Body of pancreas (tissue), 4 donors: ENCODE data around the gene ERAS. TPM values are rescaled to one million over a fixed set of nuclear protein-coding genes. Genes with fewer than 3 reads are reported as not detected.
A peak's percentile ranks its signal among the peaks of the same experiment; 100 is the strongest.
"Not testable (repeated sequence)": the region's sequence is repeated elsewhere in the genome, so short reads cannot be mapped to it uniquely, and the experiment has no call there.

ENCODE experiments used
- ATAC-seq: fragments of 150-250 bp; one replicate; pipeline ENCODE4 v1.9.1; 2016
- DNase-seq, 4 donors: peaks; one replicate each; pipeline ENCODE4 v3.0.0-alpha.2; 2019
- H3K27ac ChIP-seq, 4 donors: fragments of 200-600 bp; sonication (generic); 1 replicate in 3 of 4; 2 replicates in 1 of 4; pipeline versions ENCODE4 v1.5.1 to v1.6.1; 2016 to 2019; ENCODE audit warnings: mild to moderate bottlenecking in 1 of 4, mixed read lengths in 1 of 4, moderate library complexity in 1 of 4
- H3K27me3 ChIP-seq, 2 donors: fragments of 200-600 bp; sonication (generic); one replicate each; pipeline ENCODE4 v1.6.0; 2016; ENCODE audit warnings: mild to moderate bottlenecking in 1 of 2
- H3K36me3 ChIP-seq, 2 donors: fragments of 200-600 bp; sonication (generic); replicated peaks in 1 of 2; 2 replicates each; pipeline ENCODE4 v1.5.1; 2016; ENCODE audit warnings: low read depth in 2 of 2; ENCODE audit not compliant: insufficient read depth in 1 of 2
- H3K4me1 ChIP-seq: fragments of 200-600 bp; sonication (generic); one replicate; pipeline ENCODE4 v1.6.0; 2016
- H3K4me3 ChIP-seq, 2 donors: fragments of 200-600 bp; sonication (generic); 1 replicate in 1 of 2; 2 replicates in 1 of 2; pipeline ENCODE4 v1.5.1; 2016 to 2019
- H3K9me3 ChIP-seq, 3 donors: fragments of 200-600 bp; sonication (generic); 1 replicate in 2 of 3; 2 replicates in 1 of 3; pipeline ENCODE4 v1.5.1; 2016
- POLR2A ChIP-seq, 3 donors: fragments of 450-650 bp; IDR thresholded peaks; one replicate each; pipeline ENCODE4 v1.6.1; 2016; ENCODE audit warnings: antibody characterized with exemption in 3 of 3, mild to moderate bottlenecking in 2 of 3
- WGBS, 2 donors: methylation state at CpG; one replicate each; pipeline ENCODE4 v1.1.5; 2017; 5-methylcytosine and 5-hydroxymethylcytosine counted together
- intact Hi-C: fragments of 100-400 bp; cut with DNase I; formaldehyde crosslinking; loops from one replicate; pipeline ENCODE4 v1.15.1; 2023
- total RNA-seq, 2 donors: library from RNA; depleted of rRNA; stranded (reverse); fragments of >200 nt; gene quantifications; one replicate each; pipeline ENCODE4 v1.1.0, GENCODE V29; 2016
- TF ChIP-seq, protein P1 (sequence below), 7 experiments: fragments of 450-650 bp in 4 of 7; fragments of 200-600 bp in 3 of 7; sonication (generic) in 3 of 7; IDR thresholded peaks; one replicate each; pipeline ENCODE4 v1.5.1; 2016 to 2019; ENCODE audit warnings: antibody characterized with exemption in 7 of 7

Gene ERAS
- total RNA-seq, 2 donors from 2014 or later, result not detected

DNA sequence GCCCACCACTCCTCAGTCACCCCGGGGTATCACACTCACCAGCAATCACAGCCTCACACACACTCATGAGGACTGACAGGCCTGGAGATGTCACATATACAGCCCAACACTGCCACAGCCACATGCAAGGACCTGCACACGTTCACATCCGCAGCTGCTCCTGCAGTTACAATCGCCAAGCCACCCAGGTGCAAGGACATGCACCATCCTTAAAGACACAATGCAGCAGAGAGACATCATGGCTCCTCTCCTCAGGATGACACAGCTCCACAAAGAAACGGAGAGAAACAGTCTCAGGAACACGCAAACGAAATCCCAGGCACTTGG is 8.0 kb downstream of the ERAS start:
- ATAC-seq (no peak), DNase-seq (no peak)
- no peaks in the 10 kb centered on the region for H3K9me3 ChIP-seq
- intact Hi-C loops, result no loop called here
- no peak for TF ChIP-seq POLR2A (IDR thresholded peaks at IDR 0.05)
- TF ChIP-seq, protein P1, sequence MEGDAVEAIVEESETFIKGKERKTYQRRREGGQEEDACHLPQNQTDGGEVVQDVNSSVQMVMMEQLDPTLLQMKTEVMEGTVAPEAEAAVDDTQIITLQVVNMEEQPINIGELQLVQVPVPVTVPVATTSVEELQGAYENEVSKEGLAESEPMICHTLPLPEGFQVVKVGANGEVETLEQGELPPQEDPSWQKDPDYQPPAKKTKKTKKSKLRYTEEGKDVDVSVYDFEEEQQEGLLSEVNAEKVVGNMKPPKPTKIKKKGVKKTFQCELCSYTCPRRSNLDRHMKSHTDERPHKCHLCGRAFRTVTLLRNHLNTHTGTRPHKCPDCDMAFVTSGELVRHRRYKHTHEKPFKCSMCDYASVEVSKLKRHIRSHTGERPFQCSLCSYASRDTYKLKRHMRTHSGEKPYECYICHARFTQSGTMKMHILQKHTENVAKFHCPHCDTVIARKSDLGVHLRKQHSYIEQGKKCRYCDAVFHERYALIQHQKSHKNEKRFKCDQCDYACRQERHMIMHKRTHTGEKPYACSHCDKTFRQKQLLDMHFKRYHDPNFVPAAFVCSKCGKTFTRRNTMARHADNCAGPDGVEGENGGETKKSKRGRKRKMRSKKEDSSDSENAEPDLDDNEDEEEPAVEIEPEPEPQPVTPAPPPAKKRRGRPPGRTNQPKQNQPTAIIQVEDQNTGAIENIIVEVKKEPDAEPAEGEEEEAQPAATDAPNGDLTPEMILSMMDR (IDR thresholded peaks at IDR 0.05), result no peak
- no peaks in the 10 kb centered on the region for H3K27me3 ChIP-seq
- H3K4me1 ChIP-seq, result no peaks in the 10 kb centered on the region
- no peak overlapping the region for H3K27ac ChIP-seq
- no peaks in the 10 kb centered on the region for H3K36me3 ChIP-seq
- no peak overlapping the region for H3K4me3 ChIP-seq
- 8% methylated on average over 2 to 7 of the region's 7 CpGs for WGBS, 2 donors

DNA sequence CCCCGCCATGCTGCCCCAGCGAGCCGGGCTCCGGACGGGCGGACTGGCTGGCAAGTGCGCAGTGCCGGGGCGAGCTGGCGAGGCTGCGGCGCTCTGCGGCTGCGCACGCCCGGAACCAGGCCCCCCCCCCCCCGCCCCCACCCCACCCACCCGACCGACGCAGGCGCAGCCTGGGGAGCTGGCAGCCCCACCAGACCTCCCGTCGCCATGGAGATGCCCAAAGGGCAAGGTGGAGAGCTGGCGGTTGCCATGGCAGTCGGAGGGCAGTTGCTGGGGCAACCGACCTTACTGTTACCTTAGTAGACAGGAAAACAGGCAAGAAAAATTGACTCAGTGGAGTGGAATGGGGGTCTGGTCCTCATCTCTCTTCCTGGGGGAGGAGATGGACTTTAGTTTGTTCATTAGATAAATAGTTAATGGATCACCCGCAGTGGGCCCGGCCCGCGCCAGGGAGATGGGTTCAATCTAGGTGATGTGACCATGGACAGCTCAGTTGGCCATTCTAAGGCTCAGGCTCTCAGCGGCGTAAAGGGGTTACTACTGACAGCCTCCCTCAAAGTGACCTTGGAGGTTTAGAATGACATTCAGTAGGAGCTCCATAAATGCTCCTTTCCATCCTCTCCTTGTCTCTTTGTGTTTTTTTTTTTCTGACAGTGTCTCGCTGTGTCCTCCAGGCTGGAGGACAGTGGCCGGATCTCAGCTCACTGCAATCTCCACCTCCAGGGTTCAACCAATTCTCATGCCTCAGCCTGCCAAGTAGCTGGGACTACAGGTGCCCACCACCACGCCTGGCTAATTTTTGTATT is 9.4 kb downstream of the ERAS start, which contains the start of gene PCSK1N:
Gene PCSK1N, minus strand, starts transcription at position 87 of the 806 bp plus-strand sequence. Its CDS starts 78 bp downstream, at position 9.
- Histone ChIP-seq H3K4me3 (no peak within 1 kb of the TSS), H3K27ac (no peak within 1 kb of the TSS), H3K9me3 (no peaks in the 10 kb centered on the region), H3K4me1 (no peaks in the 10 kb centered on the region), H3K27me3 (no peaks in the 10 kb centered on the region), H3K36me3 (no peaks in the 10 kb centered on the region)
- 32 to 33% methylated on average over 8 to 9 of the region's 35 CpGs for WGBS, 2 donors
- DNase-seq (peak in 3 of 4 donors; percentile 35 to 50 (median 44)), ATAC-seq (no peak)
- intact Hi-C loops, result no loop called here
- TF ChIP-seq POLR2A (IDR thresholded peaks at IDR 0.05), result no peak
- TF ChIP-seq, protein P1 (IDR thresholded peaks at IDR 0.05), result no peak

DNA sequence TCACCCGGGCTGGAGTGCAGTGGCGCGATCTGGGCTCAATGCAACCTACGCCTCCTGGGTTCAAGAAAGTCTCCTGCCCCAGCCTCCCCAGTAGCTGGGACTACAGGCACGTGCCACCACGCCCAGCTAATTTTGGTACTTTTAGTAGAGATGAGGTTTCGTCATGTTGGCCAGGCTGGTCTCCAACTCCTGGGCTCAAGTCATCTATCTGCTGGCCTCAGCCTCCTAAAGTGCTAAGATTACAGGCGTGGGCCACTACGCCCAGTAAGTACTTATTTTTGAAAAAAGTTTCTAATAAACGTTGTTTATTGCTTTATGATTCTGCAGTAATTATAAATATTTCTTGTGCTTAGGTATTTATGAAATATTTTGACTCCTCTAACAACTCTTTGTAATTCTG is 13.4 kb downstream of the ERAS start:
- 77 to 84% methylated on average over 9 to 10 of the region's 10 CpGs for WGBS, 2 donors
- intact Hi-C loops, result no loop called here
- H3K36me3 ChIP-seq, result no peaks in the 10 kb centered on the region
- H3K4me3 ChIP-seq, result no peak overlapping the region
- no peaks in the 10 kb centered on the region for H3K4me1 ChIP-seq
- ATAC-seq (no peak), DNase-seq (no peak)
- no peak overlapping the region for H3K27ac ChIP-seq
- H3K9me3 ChIP-seq, result no peaks in the 10 kb centered on the region
- H3K27me3 ChIP-seq, result no peaks in the 10 kb centered on the region
- TF ChIP-seq POLR2A (IDR thresholded peaks at IDR 0.05), result no peak
- TF ChIP-seq, protein P1 (IDR thresholded peaks at IDR 0.05), result no peak

DNA sequence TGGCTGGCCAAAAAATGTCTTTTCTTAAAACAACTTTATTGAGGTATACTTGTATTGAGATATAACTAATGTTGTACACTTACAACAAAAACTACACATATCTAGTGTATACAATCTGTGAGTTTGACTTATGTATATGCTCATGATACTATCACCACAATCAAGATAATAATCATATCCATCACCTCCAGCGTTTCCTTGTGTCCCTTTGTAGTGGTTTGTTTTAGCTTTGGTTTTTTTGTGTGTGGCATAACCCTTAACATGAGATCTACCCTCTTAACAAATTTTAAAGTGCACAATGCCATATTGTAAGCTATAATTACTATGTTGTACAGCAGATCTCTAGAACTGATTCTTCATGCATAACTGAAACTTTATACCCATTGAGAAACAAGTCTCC is 22.5 kb downstream of the ERAS start:
- Histone ChIP-seq H3K4me3 (no peak overlapping the region), H3K4me1 (no peaks in the 10 kb centered on the region), H3K36me3 (no peaks in the 10 kb centered on the region), H3K27me3 (no peaks in the 10 kb centered on the region), H3K27ac (no peak overlapping the region), H3K9me3 (no peaks in the 10 kb centered on the region)
- ATAC-seq (no peak), DNase-seq (no peak)
- TF ChIP-seq, protein P1 (IDR thresholded peaks at IDR 0.05), result no peak
- TF ChIP-seq POLR2A (IDR thresholded peaks at IDR 0.05), result no peak
- intact Hi-C loops, result no loop called here
- WGBS, 2 donors, result 30 to 36% methylated on average over 1 of the region's 1 CpG

DNA sequence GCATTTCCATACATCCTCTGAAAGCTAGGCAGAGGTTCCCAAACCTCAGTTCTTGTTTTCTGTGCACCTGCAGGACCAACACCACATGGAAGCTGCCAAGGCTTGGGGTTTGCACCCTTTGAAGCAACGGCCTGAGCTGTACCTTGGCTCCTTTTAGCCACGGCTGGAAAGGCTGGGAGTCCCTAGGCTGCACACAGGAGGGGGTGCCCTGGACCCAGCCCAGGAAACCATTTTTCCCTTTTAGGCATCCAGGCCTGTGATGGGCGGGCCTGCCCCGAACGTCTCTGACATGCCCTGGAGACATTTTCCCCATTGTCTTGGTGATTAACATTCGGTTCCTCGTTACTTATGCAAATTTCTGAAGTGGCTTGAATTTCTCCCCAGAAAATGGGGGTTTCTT is 26.5 kb downstream of the ERAS start:
- no peak for DNase-seq
- H3K4me3 ChIP-seq, result no peak overlapping the region
- ATAC-seq, result no peak
- no peaks in the 10 kb centered on the region for H3K36me3 ChIP-seq
- no peak overlapping the region for H3K27ac ChIP-seq
- intact Hi-C loops, result no loop called here
- H3K27me3 ChIP-seq, result no peaks in the 10 kb centered on the region
- no peaks in the 10 kb centered on the region for H3K9me3 ChIP-seq
- TF ChIP-seq POLR2A (IDR thresholded peaks at IDR 0.05), result no peak
- TF ChIP-seq, protein P1 (IDR thresholded peaks at IDR 0.05), result no peak
- 54 to 77% methylated on average over 3 to 7 of the region's 7 CpGs for WGBS, 2 donors
- no peaks in the 10 kb centered on the region for H3K4me1 ChIP-seq

DNA sequence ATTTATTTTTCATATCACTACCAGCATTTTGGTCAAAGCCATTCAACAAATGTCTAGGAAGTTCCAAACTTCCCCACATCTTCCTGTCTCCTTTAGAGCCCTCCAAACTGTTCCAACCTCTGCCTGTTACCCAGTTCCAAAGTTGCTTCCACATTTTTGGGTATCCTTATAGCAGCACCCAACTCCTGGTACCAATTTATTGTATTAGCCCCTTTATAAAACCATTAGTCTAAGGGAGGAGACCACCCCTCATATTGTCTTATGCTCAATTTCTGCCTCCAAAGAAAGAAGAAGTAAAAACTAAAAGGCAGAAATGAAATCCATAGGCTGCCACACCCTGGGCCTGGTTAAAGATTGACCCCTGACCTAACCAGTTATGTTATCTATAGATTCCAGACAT is 27.2 kb downstream of the ERAS start:
- H3K27me3 ChIP-seq, DNase-seq, H3K4me3 ChIP-seq, H3K27ac ChIP-seq, intact Hi-C loops, ATAC-seq, H3K9me3 ChIP-seq, H3K36me3 ChIP-seq, H3K4me1 ChIP-seq: not testable (repeated sequence)

DNA sequence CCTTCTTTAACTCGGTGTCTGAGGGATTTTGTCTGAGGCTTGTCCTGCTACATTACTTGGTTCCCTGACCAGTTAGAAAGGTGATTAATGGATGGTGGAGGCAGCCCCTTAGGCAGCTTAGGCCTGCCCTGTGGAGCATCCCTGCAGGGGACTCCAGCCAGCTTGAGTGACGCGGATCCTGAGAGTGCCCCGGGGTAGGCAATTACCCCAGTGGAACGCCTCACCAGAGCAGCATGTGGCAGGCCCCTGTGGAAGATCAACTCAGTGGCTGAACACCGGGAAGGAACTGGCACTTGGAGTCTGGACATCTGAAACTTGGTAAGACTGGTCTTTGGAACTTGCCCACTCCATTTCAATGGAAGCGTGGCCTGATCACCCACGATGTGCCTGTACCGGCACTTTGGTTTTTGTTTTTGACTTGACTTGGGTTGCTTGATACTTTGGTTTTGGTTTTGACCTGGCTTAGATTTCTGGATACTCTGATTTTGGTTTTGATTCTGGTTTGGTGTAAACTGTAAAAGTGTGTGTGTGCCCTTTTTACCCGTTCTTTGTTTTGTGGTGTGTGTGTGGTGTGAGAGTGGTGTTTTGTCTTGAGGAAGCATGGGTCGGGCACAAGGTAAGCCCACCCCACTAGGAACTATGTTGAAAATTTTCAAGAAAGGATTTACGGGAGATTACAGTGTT is 27.9 kb downstream of the ERAS start:
- ATAC-seq, H3K36me3 ChIP-seq, H3K4me3 ChIP-seq, H3K27me3 ChIP-seq, H3K4me1 ChIP-seq, H3K27ac ChIP-seq, H3K9me3 ChIP-seq, intact Hi-C loops, DNase-seq: not testable (repeated sequence)
- 71 to 74% methylated on average over 3 to 4 of the region's 12 CpGs for WGBS, 2 donors
